NB4 (cell line): ENCODE measurements around the gene ZBTB11.
A peak's percentile ranks its signal among the peaks of the same experiment; 100 is the strongest.

Experiments
- DNase-seq: peaks from one replicate; pipeline ENCODE4 v3.0.0; 2010; ENCODE audit warnings: low read depth
- H3K4me3 ChIP-seq: one replicate; pipeline ENCODE4 v1.5.1; 2011; ENCODE audit warnings: mild to moderate bottlenecking, low read depth, low read length, moderate library complexity
- MYC ChIP-seq: IDR thresholded peaks from 2 replicates; pipeline ENCODE4 v1.6.1; 2011; ENCODE audit warnings: low read depth, low read length
- POLR2A ChIP-seq: IDR thresholded peaks from 2 replicates; pipeline ENCODE4 v1.6.1; 2011; ENCODE audit warnings: mild to moderate bottlenecking; ENCODE audit not compliant: insufficient read length; ENCODE audit errors: extremely low read depth
- TF ChIP-seq, protein P1 (sequence below): IDR thresholded peaks from 2 replicates; pipeline ENCODE4 v1.6.1; 2011; ENCODE audit warnings: low read depth, low read length
- TF ChIP-seq, protein P2 (sequence below): IDR thresholded peaks from one replicate; pipeline ENCODE4 v1.5.1; 2012; ENCODE audit warnings: low read depth, low read length

ZBTB11 gene

DNA sequence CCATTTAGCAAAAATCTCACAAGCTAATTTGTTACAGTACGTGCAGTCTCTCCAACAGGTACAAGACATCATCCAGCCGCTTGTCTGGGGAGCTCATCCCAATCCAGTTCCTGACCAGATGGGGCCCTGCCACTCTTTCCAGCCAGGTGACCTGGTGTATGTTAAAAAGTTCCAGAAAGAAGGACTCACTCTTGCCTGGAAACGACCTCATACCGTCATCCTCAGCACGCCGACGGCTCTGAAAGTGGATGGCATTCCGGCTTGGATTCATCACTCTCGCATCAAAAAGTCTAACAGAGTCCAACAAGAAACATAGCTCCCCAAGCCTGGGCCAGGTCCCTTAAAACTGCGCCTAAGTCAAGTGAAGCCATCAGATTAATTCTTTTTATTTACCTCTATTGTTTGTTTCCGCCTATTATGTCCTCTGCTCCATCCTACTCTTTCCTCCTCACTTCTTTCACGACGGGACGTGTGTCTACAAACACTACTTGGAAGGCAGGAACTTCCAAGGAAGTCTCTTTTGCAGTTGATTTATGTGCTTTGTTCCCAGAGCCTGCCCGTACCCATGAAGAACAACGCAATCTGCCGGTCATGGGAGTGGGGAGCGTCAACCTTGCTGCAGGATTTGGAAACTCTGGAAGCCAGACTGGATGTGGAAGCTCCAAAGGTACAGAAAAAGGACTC lies 37.5 kb downstream of the ZBTB11 start:
- no peak for DNase-seq
- TF ChIP-seq, protein P1, sequence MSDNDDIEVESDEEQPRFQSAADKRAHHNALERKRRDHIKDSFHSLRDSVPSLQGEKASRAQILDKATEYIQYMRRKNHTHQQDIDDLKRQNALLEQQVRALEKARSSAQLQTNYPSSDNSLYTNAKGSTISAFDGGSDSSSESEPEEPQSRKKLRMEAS = no peak
- TF ChIP-seq MYC = no peak
- H3K4me3 ChIP-seq = no peak overlapping the region

DNA sequence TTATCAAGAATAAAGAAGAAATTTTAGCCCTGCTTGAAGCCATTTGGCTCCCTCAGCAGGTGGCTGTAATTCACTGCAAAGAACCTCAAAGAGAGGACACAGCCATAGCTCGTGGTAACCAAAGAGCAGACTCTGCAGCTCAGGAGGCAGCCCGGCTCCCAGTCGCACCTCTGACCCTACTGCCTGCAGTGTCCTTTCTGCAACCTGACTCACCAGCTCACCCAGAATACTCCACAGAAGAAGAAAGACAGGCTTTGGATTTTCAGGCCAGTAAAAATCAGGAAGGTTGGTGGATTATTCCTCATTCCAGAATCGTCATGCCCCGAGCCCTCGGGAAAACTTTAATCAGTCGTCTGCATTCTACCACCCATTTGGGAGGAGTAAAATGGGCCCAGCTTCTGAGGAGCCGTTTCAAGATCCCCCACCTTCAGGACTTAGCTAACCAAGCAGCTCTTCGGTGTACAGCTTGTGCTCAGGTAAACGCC lies 38.6 kb downstream of the ZBTB11 start:
- TF ChIP-seq MYC (no peak), POLR2A (no peak)
- TF ChIP-seq, protein P2, sequence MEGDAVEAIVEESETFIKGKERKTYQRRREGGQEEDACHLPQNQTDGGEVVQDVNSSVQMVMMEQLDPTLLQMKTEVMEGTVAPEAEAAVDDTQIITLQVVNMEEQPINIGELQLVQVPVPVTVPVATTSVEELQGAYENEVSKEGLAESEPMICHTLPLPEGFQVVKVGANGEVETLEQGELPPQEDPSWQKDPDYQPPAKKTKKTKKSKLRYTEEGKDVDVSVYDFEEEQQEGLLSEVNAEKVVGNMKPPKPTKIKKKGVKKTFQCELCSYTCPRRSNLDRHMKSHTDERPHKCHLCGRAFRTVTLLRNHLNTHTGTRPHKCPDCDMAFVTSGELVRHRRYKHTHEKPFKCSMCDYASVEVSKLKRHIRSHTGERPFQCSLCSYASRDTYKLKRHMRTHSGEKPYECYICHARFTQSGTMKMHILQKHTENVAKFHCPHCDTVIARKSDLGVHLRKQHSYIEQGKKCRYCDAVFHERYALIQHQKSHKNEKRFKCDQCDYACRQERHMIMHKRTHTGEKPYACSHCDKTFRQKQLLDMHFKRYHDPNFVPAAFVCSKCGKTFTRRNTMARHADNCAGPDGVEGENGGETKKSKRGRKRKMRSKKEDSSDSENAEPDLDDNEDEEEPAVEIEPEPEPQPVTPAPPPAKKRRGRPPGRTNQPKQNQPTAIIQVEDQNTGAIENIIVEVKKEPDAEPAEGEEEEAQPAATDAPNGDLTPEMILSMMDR = no peak
- DNase-seq = peak; percentile 15

DNA sequence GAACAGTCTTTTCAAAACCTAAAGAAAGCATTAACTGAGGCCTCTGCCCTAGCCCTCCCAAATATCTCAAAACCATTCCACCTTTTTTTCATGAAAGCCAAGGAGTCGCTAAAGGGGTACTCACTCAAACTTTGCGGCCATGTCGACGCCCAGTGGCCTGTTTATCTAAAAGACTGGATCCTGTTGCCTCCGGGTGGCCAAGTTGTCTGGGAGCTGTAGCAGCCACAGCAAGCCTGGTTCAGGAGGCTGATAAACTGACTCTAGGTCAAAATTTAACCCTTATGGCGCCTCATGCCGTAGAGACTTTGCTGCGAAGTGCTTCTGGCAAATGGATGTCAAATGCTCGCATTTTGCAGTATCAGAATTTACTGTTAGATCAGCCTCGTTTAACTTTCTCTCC lies 39.5 kb downstream of the ZBTB11 start:
- DNase-seq = no peak
- H3K4me3 ChIP-seq = no peak overlapping the region

More for the DNA sequence above, 38.6 kb downstream of the ZBTB11 start:
- no peak overlapping the region for H3K4me3 ChIP-seq

DNA sequence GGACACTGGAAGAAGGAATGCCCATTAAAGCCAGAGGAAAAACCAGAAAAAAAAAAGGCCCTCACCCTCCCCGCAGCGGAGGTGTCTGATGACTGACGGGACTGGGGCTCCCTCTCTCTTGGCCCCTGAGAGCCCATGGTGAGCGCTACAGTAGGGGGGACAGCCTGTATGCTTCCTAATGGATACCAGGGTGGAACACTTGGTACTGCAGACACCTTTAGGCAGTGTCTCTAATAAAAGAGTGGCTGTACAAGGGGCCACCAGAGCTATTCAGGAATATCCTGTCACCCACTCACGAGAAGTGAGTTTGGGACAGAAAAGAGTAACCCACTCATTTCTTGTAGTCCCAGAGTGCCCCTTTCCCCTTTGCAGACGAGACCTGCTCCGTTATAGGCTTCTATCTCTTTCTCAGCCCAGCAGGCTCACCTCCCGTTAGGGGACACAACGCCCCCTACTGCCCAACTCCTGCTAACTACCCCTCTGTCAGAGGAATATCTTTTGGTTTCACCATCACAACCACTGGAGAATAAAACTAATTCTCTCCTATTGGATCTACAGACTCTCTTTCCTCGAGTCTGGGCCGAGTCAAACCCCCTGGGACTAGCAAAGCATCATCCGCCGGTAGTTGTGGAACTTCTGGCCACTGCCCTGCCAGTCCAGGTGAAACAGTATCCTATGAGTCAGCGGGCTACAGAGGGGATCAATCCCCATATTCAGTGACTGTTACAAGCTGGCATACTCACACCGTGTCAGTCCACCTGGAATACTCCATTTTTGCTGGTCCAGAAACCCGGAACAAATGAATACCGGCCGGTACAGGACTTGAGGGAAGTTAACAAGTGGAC lies 40.8 kb downstream of the ZBTB11 start:
- TF ChIP-seq, protein P2 = peak; percentile 63
- no peak for TF ChIP-seq MYC
- peak; percentile 67 for DNase-seq
- no peak overlapping the region for H3K4me3 ChIP-seq

More for the DNA sequence above, 39.5 kb downstream of the ZBTB11 start:
- no peak for TF ChIP-seq POLR2A
- TF ChIP-seq, protein P2 = no peak
- TF ChIP-seq, protein P1 = no peak
- TF ChIP-seq MYC = no peak

DNA sequence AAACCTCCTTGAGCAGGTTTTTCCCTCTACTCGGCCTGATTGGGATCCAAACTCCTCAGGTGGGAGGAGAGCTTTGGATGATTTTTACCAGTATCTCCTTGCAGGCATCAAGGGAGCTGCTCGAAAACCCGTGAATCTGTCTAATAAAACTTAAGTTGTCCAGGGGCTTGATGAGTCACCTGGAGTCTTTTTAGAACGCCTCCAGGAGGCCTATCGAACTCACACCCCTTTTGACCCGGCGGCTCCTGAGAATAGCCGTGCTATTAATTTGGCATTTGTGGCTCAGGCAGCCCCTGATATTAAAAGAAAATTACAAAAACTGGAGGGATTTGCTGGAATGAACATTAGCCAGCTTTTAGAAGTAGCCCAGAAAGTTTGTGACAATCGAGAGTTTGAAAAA lies 41.6 kb downstream of the ZBTB11 start:
- DNase-seq = no peak
- no peak for TF ChIP-seq POLR2A
- TF ChIP-seq, protein P2 = no peak
- TF ChIP-seq MYC = no peak
- TF ChIP-seq, protein P1 = no peak
- no peak overlapping the region for H3K4me3 ChIP-seq

DNA sequence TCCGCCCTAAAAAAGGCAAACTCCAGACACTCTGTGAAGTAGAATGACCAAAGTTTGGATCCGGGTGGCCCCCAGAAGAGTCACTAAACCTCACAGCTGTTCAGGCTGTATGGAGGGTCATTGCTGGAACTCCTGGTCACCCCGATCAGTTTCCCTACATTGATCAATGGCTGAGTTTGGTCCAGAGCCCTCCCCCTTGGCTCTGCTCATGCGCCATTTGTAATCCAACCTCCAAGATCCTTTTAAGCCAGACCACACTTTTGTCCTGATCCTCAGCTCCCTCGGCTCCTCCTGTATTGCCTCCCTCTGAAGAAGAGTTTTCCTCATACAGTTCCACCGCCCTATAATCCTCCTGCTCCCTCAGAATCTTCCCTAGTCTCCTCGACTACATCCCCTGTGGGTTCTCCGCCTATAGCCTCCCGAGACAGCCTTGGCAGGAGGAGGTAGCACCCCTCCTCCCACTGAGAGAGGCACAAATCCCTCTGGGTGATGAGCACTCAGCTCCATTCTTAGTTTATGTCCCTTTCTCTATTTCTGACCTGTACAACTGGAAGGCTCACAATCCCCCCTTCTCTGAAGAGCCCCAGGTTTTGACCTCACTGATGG lies 42.2 kb downstream of the ZBTB11 start:
- TF ChIP-seq, protein P1 = no peak
- TF ChIP-seq POLR2A (no peak), MYC (no peak)
- TF ChIP-seq, protein P2 = no peak
- DNase-seq = no peak
- no peak overlapping the region for H3K4me3 ChIP-seq
